ENCODE data around the gene CCDC102A.
A peak's percentile ranks its signal among the peaks of the same experiment; 100 is the strongest.

Gene CCDC102A

DNA sequence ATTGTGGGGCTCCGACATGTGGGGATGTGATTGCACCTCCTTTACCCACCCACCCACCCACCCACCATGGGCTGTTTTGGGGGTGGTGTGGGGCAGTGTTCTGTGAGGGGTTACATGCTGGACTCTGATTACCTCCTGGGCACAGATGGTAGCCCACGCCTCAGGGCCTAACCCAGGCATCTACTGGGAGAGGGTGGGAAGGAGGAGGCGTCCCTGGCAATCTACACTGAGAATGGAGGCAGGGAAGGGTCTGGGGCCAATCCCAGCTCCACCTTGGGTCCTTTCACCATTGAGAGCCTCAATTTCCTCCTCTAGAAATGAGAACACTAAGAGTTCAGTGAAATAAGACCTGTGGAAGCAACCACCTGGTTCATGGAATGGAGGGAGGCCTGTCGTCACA is 38.3 kb downstream of the CCDC102A start:
- DNase-seq: no peak

DNA sequence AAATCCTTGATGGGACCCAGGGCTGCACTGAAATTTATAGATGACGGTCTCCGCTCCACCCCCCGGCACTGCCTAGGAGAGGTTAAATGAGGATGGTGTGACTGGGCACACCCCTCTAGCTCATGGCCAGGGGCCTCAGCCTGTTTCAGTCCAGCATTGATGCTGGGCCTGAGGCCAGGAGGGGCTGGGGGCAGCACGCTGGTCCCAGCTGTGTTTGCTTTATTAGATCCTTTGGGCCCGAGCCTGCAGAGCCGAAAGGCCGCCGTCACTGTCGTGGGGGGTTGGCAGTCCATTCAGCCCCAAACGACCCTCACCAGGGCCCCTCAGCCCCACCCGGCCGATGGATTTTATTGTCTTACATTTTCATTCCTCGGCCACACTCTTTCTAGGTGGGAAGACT is 39.2 kb downstream of the CCDC102A start:
- no peak for DNase-seq

GRCh38 chr16:57493767-57494166 is 42.6 kb downstream of the CCDC102A start:
- no peak for DNase-seq

DNA sequence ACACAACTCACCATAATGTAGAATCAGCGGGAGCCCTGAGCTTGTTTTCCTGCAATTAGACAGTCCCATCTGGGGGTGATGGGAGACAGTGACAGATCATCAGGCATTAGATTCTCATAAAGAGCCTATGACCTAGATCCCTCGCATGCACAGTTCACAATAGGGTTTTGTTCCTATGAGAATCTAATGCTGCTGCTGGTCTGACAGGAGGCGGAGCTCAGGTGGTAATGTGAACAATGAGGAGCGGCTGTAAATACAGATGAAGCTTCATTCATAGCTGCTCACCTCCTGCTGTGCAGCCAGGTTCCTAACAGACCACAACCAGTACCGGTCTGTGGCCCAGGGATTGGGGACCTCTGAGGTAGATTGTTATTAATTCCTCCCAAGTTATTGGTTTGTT is 47.1 kb downstream of the CCDC102A start:
- no peak for DNase-seq

DNA sequence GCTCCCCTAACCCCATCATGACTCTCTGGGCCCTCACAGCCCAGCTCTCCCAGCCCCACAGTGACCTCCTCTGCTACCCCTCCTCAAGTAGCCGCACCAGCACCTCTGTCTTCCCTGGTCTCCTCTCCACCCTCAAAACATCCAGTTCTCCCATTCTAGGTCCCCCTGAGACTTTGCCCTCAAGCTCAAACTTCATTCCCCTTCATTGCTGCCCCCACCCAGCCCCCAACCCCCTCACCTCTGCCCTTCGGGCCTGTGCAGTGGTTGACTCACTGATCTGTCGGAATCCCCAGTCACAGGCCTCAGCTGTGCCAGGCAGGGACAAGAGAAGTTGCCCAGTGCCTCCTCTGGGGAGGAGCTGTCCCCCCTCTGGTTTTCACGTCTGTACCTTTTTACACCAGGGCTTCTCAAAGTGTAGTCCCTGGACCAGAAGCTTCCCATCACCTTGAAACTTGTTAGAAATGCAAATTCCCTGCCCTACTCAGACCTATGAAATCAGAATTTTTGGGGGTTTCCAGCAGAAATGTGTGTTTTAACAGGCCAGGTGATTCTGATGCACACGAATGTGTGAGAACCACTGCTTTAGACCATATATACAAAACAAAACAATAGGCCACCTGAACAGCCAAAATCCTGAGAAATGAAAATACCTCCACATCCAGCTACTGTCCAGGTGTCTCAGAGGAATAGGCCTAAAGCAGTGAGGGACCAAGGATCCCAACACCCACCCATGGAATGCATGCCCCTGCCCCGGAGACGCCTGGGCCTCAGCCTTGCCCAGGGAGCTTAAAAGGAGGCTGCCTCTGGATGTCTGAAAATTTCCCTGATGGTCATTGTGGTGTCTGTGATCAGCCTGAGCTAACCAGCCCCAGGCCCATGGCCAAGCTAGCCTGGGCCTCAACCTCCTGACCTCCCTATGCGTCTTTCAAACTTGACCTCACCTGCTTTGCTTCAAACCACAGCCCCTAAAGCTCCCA is 49.2 kb downstream of the CCDC102A start:
- no peak for DNase-seq

- peak; percentile 14 for DNase-seq
These were observed 50.2 kb downstream of the CCDC102A start, which contains the start of gene DOK4 for GRCh38 chr16:57485916-57486857. TSS of gene DOK4 (minus strand) at chr16:57486493. CDS start at chr16:57479507, 6,986 bp downstream.

DNA sequence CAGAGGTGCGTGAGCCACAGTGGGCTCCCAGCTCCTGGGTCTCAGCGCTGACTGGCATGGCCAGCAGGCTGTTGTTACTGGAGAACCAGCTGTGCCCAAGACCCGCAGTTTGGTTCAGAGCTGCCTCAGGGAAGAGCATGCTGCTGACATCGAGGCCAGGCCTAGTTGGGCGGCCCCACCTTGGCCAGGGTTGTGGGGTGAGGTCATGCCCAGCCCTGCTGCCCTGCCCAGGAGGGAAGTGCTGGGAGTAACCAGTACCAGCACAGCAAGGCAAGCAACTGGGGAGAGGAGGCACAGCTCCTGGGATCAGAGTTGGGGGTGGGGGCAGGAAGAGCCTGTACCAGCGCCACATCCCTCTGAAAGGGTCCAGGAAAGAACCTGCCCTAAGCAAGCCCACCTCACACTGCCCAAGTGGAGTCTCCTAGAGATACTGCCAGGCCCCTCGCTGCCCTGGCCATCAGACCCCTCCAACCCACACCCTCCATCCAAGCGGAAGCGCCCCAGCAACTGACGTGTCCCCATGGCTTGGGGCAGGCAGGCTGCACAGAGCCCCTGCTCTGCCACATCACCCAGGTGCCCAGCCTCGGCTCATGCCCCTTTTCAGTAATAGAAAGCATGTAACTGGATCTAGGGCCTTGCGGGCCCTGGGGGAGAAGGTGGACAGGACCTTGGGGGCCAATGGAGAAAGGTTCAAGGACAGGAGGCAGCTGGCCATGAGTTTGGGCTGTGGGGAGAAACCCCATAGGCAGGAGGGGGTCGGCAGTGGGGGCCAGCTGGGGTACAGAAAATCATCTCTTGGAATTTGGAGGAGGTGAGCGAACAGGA is 51.1 kb downstream of the CCDC102A start:
- no peak for DNase-seq

GRCh38 chr16:57484515-57485005 is 51.8 kb downstream of the CCDC102A start:
- no peak for DNase-seq

DNA sequence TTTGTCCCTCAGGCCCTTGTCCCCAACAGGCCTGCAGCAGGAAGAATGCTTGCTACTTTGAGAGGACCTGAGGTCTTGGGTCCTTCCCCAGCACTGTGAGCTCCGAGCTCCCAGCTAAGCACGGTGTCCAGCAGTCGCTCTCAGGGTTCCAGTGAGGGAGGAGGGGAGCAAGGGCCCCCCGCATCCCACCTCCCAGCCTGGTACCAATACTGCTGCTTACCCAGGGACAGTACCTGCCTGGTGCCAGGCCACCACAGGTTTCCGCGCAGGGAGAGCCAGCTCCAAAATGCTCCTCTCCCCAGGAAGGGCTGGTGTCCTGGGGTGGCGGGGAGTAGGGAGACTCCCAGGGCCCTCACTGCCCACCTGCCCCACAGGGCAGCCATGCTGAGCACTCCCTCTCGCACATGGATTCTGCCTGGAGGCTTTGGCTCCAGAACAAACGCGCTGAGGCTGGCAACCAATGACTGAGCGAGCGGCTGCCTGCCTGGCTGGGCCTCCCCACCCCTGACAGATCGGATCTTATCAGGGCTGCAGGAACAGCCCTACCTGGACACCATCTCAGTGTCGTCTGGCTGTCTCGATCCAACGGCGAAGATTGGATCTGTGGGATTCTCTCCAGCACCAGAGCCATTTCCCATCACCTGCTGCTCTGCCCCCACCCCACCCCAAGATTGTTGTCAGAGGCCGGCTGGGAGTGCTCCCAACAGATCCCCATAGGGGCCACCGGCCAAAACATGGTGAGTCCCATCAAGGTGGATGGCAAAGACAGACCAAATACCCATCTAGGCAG is 52.5 kb downstream of the CCDC102A start:
- no peak for DNase-seq

DNA sequence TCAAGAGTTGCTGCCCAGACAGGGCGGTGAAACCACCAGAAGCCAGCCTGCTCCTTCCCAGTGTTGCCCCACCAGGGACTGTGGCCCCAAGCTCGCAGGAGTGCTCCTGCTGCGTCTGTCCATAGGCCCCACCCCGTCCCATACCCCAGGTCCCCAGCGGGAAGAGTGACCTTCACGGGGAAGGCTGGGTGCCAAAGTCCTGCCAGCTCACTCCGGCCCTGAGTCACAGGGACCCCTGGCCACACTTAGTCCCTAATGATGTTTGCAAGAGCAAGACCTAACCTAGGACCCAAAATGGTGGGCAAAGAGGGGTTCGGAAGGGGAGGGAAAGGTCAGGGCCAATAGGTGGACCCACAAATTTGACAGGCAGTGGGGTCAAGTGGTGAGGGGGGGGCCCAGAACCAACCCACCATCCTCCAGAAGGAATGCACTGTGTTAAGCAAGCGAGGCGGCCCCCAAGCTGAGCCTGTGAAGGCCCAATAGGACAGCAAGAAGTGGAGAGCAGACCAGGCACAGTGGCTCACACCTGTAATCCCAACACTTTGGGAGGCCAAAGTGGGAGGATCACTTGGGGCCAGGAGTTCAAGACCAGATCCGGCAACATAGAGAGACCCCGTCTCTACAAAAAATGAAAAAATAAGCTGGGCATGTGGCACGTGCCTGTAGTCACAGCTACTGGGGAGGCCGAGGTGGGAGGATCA is 53.4 kb downstream of the CCDC102A start:
- no peak for DNase-seq

- DNase-seq: no peak
These were observed 55.0 kb downstream of the CCDC102A start for GRCh38 chr16:57481421-57481820.

DNA sequence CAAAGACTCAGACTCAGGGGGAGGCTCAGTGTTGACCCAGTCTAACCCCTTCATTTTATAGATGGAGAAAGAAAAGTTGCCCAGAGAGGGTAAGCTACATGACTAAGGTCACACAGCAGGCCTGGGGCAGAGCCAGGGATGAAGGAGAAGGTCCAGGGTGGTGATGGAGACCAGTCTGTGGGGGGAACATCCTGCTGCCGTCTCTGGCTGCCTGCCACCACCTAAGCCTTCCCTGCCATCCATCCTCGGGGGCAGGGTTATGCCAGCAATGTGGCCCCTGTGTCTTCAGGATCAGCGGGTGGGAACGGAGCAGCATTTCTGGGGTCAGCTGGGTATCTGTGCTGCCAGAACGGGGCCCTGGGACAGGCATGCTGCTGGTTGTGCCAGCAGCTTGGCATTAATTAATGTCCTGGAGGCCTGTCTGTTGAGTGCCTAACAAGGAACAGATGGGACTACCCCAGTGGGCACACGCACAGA is 55.6 kb downstream of the CCDC102A start:
- no peak for DNase-seq

GRCh38 chr16:57479976-57480753 is 56.2 kb downstream of the CCDC102A start:
- no peak for DNase-seq

GRCh38 chr16:57479205-57479975 is 57.0 kb downstream of the CCDC102A start:
- no peak for DNase-seq

DNA sequence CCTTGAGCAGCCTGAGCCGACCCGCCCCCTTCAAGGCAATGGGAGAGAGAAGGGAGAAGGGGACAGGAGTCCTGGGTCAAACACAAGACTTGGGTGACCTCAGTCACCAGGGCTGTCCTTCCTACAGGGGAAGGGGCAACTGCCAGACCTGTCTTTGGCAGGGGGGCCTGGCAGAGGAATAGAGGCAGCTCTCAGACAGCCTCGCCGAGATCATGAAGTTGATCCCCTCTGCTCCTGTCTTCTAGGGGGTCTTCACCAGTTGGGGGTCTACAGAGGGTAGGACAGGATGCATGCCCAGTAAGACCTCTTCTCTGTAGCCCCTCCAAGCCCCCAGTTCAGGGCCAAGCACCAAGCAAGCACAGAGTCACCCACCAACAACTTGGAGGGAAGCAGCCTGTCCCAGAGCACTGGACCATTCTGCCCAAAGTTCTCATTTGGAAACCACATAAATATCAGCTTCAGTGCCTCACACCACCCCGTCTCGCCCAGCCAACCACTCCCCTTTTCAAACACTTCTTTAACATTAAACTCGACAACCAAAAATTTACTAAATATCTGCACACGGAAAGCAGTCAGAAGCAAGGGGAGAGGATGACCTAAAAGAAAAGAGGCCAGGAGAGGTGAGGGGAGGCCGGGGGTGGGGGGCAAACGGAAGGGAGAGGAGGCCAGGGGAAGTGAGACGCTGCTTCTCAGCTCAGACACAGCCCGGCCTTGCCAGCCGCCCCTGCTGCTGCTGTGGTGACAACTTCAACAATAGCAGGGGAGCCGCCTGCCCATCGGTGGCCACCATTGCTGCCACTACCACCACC is 57.8 kb downstream of the CCDC102A start:
- DNase-seq: no peak

GRCh38 chr16:57477531-57478202 is 58.7 kb downstream of the CCDC102A start:
- no peak for DNase-seq

All from DMS153 (cell line).